GM23338 (cell line): ENCODE measurements around the gene OR2G2. TPM values are rescaled to one million over a fixed set of nuclear protein-coding genes. Genes with fewer than 3 reads are reported as not detected.

ENCODE experiments used
- ATAC-seq: fragments of 200-7000 bp; cut with Tn5 transposase; 3 replicates; pipeline ENCODE4 v1.9.1; 2020
- DNase-seq: peaks from one replicate; pipeline ENCODE4 v3.0.0-alpha.2; 2015; ENCODE audit warnings: low spot score
- H2AFZ ChIP-seq: fragments of 200-600 bp; sonication (generic); 2 replicates; pipeline ENCODE4 v1.8.0; 2016; ENCODE audit warnings: antibody characterized with exemption, mild to moderate bottlenecking, moderate library complexity
- H3F3A ChIP-seq: fragments of 200-600 bp; sonication (generic); replicated peaks from 2 replicates; pipeline ENCODE4 v1.8.0; 2017; ENCODE audit warnings: antibody characterized with exemption, mixed run types, low read depth
- H3K27ac ChIP-seq: fragments of 200-600 bp; sonication (generic); 2 replicates; pipeline ENCODE4 v1.6.1; 2016; ENCODE audit warnings: low read depth
- H3K27me3 ChIP-seq: fragments of 200-600 bp; sonication (generic); 2 replicates; pipeline ENCODE4 v1.8.0; 2016; ENCODE audit warnings: mild to moderate bottlenecking, mixed run types, moderate library complexity; ENCODE audit not compliant: insufficient read depth
- H3K36me3 ChIP-seq: fragments of 200-600 bp; sonication (generic); 2 replicates; pipeline ENCODE4 v1.8.0; 2016; ENCODE audit warnings: mild to moderate bottlenecking; ENCODE audit not compliant: insufficient read depth
- H3K4me1 ChIP-seq: fragments of 200-600 bp; sonication (generic); 2 replicates; pipeline ENCODE4 v1.8.0; 2016; ENCODE audit warnings: mild to moderate bottlenecking, moderate library complexity; ENCODE audit not compliant: insufficient read depth
- H3K4me2 ChIP-seq: fragments of 200-600 bp; sonication (generic); 2 replicates; pipeline ENCODE4 v1.7.1; 2017; ENCODE audit warnings: mixed run types
- H3K4me3 ChIP-seq: fragments of 200-600 bp; sonication (generic); 2 replicates; pipeline ENCODE4 v1.6.1; 2016; ENCODE audit warnings: mixed run types
- H3K79me2 ChIP-seq: fragments of 200-600 bp; sonication (generic); replicated peaks from 2 replicates; pipeline ENCODE4 v1.8.0; 2017; ENCODE audit warnings: mild to moderate bottlenecking; ENCODE audit not compliant: insufficient read depth
- H3K9me2 ChIP-seq: fragments of 200-600 bp; sonication (generic); 2 replicates; pipeline ENCODE4 v1.8.0; 2017; ENCODE audit not compliant: insufficient read depth
- H4K20me1 ChIP-seq: fragments of 200-600 bp; sonication (generic); replicated peaks from 2 replicates; pipeline ENCODE4 v1.8.0; 2017; ENCODE audit warnings: mild to moderate bottlenecking; ENCODE audit not compliant: insufficient read depth
- H3K27ac Mint-ChIP-seq: 2 replicates; pipeline ENCODE4 v1.8.0; 2020; ENCODE audit warnings: inconsistent platforms, mild to moderate bottlenecking, moderate library complexity, mixed read lengths
- H3K27me3 Mint-ChIP-seq: 3 replicates; pipeline ENCODE4 v1.8.0; 2022; ENCODE audit warnings: low read depth, mild to moderate bottlenecking, moderate library complexity, mixed read lengths, inconsistent platforms; ENCODE audit not compliant: insufficient read depth, poor library complexity
- H3K36me3 Mint-ChIP-seq: 3 replicates; pipeline ENCODE4 v1.8.0; 2021; ENCODE audit warnings: low read depth, mild to moderate bottlenecking, inconsistent platforms, moderate library complexity, mixed read lengths
- H3K4me1 Mint-ChIP-seq: 3 replicates; pipeline ENCODE4 v1.8.0; 2020; ENCODE audit warnings: mild to moderate bottlenecking, inconsistent platforms, mixed read lengths
- H3K4me3 Mint-ChIP-seq: 3 replicates; pipeline ENCODE4 v1.8.0; 2021; ENCODE audit warnings: moderate library complexity, mild to moderate bottlenecking, inconsistent platforms, mixed read lengths
- H3K9me3 Mint-ChIP-seq: 3 replicates; pipeline ENCODE4 v1.8.0; 2020; ENCODE audit warnings: moderate library complexity, mild to moderate bottlenecking, inconsistent platforms, mixed read lengths
- CREB1 ChIP-seq: fragments of 250-450 bp; sonication (Bioruptor Pico); IDR thresholded peaks from 2 replicates; pipeline ENCODE4 v1.5.0; 2020; ENCODE audit warnings: low read depth, mild to moderate bottlenecking, moderate library complexity
- CTCF ChIP-seq, 2 experiments: fragments of 200-600 bp in 1 of 2; sonication (generic) in 1 of 2; conservative IDR thresholded peaks; 2 replicates each; pipeline versions ENCODE4 v1.5.1 to v1.6.1; 2016 to 2017; ENCODE audit warnings: antibody characterized with exemption in 2 of 2, low read depth in 2 of 2, mild to moderate bottlenecking in 2 of 2, moderate library complexity in 1 of 2
- ETS1 ChIP-seq: IDR thresholded peaks from 2 replicates; pipeline ENCODE4 v1.6.1; 2016; ENCODE audit warnings: antibody characterized with exemption
- EZH2 ChIP-seq: fragments of 200-600 bp; sonication (generic); IDR thresholded peaks from one replicate; pipeline ENCODE4 v1.8.0; 2017; ENCODE audit warnings: antibody characterized with exemption, mild to moderate bottlenecking, low read depth; ENCODE audit not compliant: unreplicated experiment
- JUNB ChIP-seq: IDR thresholded peaks from one replicate; pipeline ENCODE4 v1.6.1; 2016; ENCODE audit warnings: antibody characterized with exemption; ENCODE audit not compliant: unreplicated experiment
- NANOG ChIP-seq: IDR thresholded peaks from 2 replicates; pipeline ENCODE4 v1.6.1; 2016; ENCODE audit warnings: antibody characterized with exemption, borderline replicate concordance
- POLR2AphosphoS5 ChIP-seq: IDR thresholded peaks from 2 replicates; pipeline ENCODE4 v1.6.1; 2016; ENCODE audit warnings: antibody characterized with exemption, low read depth
- STAT1 ChIP-seq: IDR thresholded peaks from one replicate; pipeline ENCODE4 v1.6.1; 2016; ENCODE audit warnings: antibody characterized with exemption; ENCODE audit not compliant: unreplicated experiment
- ZNF462 ChIP-seq: fragments of 250-450 bp; sonication (Bioruptor Pico); IDR thresholded peaks from 2 replicates; pipeline ENCODE4 v1.5.0; 2020; ENCODE audit warnings: mild to moderate bottlenecking, moderate library complexity
- polyA plus RNA-seq: library from polyadenylated mRNA; unstranded; fragments of >200 nt; fragmentation: Nextera tagmentation; extraction: Ambion mirVana; gene quantifications from 2 replicates; pipeline ENCODE4 v1.2.1, GENCODE V29; 2016
- total RNA-seq: library from RNA; depleted of rRNA; stranded (reverse); fragments of >200 nt; shearing (Covaris generic); gene quantifications from 2 replicates; pipeline ENCODE4 v1.2.3, GENCODE V29; 2014
- TF ChIP-seq, protein P1 (sequence below): IDR thresholded peaks from one replicate; pipeline ENCODE4 v1.6.1; 2018; ENCODE audit warnings: antibody characterized with exemption; ENCODE audit not compliant: unreplicated experiment

OR2G2 gene
- total and polyA plus RNA-seq, 2 experiments from 2014 or later: not detected

- H3K79me2 ChIP-seq: no peaks in the 10 kb centered on the region
- H3K4me1 ChIP-seq: peaks cover 12% of the 10 kb centered on the region; the same call in 1 of the 2 replicates
- H3K27me3 Mint-ChIP-seq: no peaks in the 10 kb centered on the region
- no peaks in the 10 kb centered on the region for H3K9me2 ChIP-seq
- H2AFZ ChIP-seq: no peak overlapping the region
- TF ChIP-seq ETS1 (no peak), JUNB (no peak), EZH2 (no peak), NANOG (no peak), CTCF (conservative IDR thresholded peaks at IDR 0.05; ENCODE audit: low read depth in 2 of 2) (no peak), ZNF462 (no peak), STAT1 (no peak), POLR2AphosphoS5 (no peak), CREB1 (CRISPR knock-in tag) (no peak)
- TF ChIP-seq, protein P1, sequence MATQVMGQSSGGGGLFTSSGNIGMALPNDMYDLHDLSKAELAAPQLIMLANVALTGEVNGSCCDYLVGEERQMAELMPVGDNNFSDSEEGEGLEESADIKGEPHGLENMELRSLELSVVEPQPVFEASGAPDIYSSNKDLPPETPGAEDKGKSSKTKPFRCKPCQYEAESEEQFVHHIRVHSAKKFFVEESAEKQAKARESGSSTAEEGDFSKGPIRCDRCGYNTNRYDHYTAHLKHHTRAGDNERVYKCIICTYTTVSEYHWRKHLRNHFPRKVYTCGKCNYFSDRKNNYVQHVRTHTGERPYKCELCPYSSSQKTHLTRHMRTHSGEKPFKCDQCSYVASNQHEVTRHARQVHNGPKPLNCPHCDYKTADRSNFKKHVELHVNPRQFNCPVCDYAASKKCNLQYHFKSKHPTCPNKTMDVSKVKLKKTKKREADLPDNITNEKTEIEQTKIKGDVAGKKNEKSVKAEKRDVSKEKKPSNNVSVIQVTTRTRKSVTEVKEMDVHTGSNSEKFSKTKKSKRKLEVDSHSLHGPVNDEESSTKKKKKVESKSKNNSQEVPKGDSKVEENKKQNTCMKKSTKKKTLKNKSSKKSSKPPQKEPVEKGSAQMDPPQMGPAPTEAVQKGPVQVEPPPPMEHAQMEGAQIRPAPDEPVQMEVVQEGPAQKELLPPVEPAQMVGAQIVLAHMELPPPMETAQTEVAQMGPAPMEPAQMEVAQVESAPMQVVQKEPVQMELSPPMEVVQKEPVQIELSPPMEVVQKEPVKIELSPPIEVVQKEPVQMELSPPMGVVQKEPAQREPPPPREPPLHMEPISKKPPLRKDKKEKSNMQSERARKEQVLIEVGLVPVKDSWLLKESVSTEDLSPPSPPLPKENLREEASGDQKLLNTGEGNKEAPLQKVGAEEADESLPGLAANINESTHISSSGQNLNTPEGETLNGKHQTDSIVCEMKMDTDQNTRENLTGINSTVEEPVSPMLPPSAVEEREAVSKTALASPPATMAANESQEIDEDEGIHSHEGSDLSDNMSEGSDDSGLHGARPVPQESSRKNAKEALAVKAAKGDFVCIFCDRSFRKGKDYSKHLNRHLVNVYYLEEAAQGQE: no peak
- H3K4me1 Mint-ChIP-seq: peaks cover 13% of the 10 kb centered on the region
- H3K36me3 ChIP-seq: no peaks in the 10 kb centered on the region
- no peaks in the 10 kb centered on the region for H3F3A ChIP-seq
- no peak overlapping the region for H3K4me3 ChIP-seq
- no peak overlapping the region for H3K27ac ChIP-seq
- no peak for DNase-seq
- H3K4me2 ChIP-seq: no peak overlapping the region
- H3K27ac Mint-ChIP-seq: no peak overlapping the region
- H3K4me3 Mint-ChIP-seq: no peak overlapping the region
- no peaks in the 10 kb centered on the region for H3K27me3 ChIP-seq
- H3K36me3 Mint-ChIP-seq: no peaks in the 10 kb centered on the region
- ATAC-seq: no peak
- no peaks in the 10 kb centered on the region for H4K20me1 ChIP-seq
- H3K9me3 Mint-ChIP-seq: peaks cover 3% of the 10 kb centered on the region; the same call in 1 of the 3 replicates
Measured at GRCh38 chr1:247552231-247552630, 35.9 kb upstream of the OR2G2 start.
